Activated T-cell treated with anti-CD3 and anti-CD28 coated beads for 4 hours (primary cell): ENCODE data around the gene ASAP3.

Experiments used
- DNase-seq: peaks from one replicate; pipeline ENCODE4 v3.0.0-alpha.2; 2020

Gene ASAP3

GRCh38 chr1:23422241-23422877 is 61.6 kb downstream of the ASAP3 start:
- no peak for DNase-seq

- DNase-seq, result no peak
Observed at GRCh38 chr1:23421753-23422240, 62.2 kb downstream of the ASAP3 start.

GRCh38 chr1:23421343-23421742 is 62.6 kb downstream of the ASAP3 start:
- DNase-seq, result no peak

GRCh38 chr1:23420778-23421177 is 63.2 kb downstream of the ASAP3 start:
- no peak for DNase-seq

GRCh38 chr1:23419180-23419579 is 64.8 kb downstream of the ASAP3 start:
- no peak for DNase-seq

GRCh38 chr1:23417570-23417969 is 66.4 kb downstream of the ASAP3 start:
- no peak for DNase-seq

- no peak for DNase-seq
Observed at GRCh38 chr1:23416964-23417363, 67.0 kb downstream of the ASAP3 start.

- DNase-seq, result no peak
Observed at GRCh38 chr1:23408797-23409290, 75.1 kb downstream of the ASAP3 start.

GRCh38 chr1:23407016-23407630 is 76.9 kb downstream of the ASAP3 start:
- no peak for DNase-seq

GRCh38 chr1:23405946-23406345 is 78.0 kb downstream of the ASAP3 start:
- DNase-seq, result no peak

- DNase-seq, result peak; percentile 80
Observed at GRCh38 chr1:23403735-23404486, 80.1 kb downstream of the ASAP3 start.

GRCh38 chr1:23403355-23403734 is 80.6 kb downstream of the ASAP3 start:
- DNase-seq, result no peak

GRCh38 chr1:23403038-23403336 is 81.0 kb downstream of the ASAP3 start:
- DNase-seq, result no peak

- DNase-seq, result no peak
Observed at GRCh38 chr1:23402286-23403037, 81.5 kb downstream of the ASAP3 start.

- no peak for DNase-seq
Observed at GRCh38 chr1:23401313-23401712, 82.7 kb downstream of the ASAP3 start.

GRCh38 chr1:23400324-23401114 is 83.5 kb downstream of the ASAP3 start:
- DNase-seq, result no peak

- DNase-seq, result no peak
Observed at GRCh38 chr1:23399229-23399628, 84.8 kb downstream of the ASAP3 start.

- DNase-seq, result no peak
Observed at GRCh38 chr1:23397908-23398307, 86.1 kb downstream of the ASAP3 start.

GRCh38 chr1:23396380-23396779 is 87.6 kb downstream of the ASAP3 start:
- DNase-seq, result no peak

- no peak for DNase-seq
Observed at GRCh38 chr1:23395849-23396248, 88.1 kb downstream of the ASAP3 start.

- DNase-seq, result no peak
Observed at GRCh38 chr1:23395154-23395724, 88.7 kb downstream of the ASAP3 start.

GRCh38 chr1:23394684-23395083 is 89.3 kb downstream of the ASAP3 start:
- DNase-seq, result no peak
